Astrocyte (in vitro differentiated cells and primary cell): Measurements from ENCODE around the gene NSMF. TPM values are rescaled to one million over a fixed set of nuclear protein-coding genes. Genes with fewer than 3 reads are reported as not detected.

Experiments
- DNase-seq: peaks from one replicate; pipeline ENCODE4 v3.0.0-alpha.2; 2010; ENCODE audit warnings: low read depth
- FAIRE-seq: peaks from 2 replicates; lab custom pipeline; 2011; peaks lifted over from hg19 to GRCh38; lab: Jason Lieb, UNC
- H2AFZ ChIP-seq: 2 replicates; pipeline ENCODE4 v1.6.0; 2012; ENCODE audit warnings: low read depth, low read length, inconsistent platforms
- H3K27ac ChIP-seq: 2 replicates; pipeline ENCODE4 v1.5.1; 2011; ENCODE audit warnings: low read depth, low read length, inconsistent platforms
- H3K27me3 ChIP-seq: 2 replicates; pipeline ENCODE4 v1.6.0; 2011; ENCODE audit warnings: low read length, inconsistent platforms; ENCODE audit not compliant: insufficient read depth
- H3K36me3 ChIP-seq: 2 replicates; pipeline ENCODE4 v1.5.1; 2011; ENCODE audit warnings: low read length, inconsistent platforms; ENCODE audit not compliant: insufficient read depth
- H3K4me1 ChIP-seq: 2 replicates; pipeline ENCODE4 v1.5.1; 2011; ENCODE audit warnings: low read length, inconsistent platforms; ENCODE audit not compliant: insufficient read depth
- H3K4me2 ChIP-seq: 2 replicates; pipeline ENCODE4 v1.6.0; 2012; ENCODE audit warnings: low read length, inconsistent platforms
- H3K4me3 ChIP-seq: 2 replicates; pipeline ENCODE4 v1.5.1; 2011; ENCODE audit warnings: low read depth, mild to moderate bottlenecking, low read length, inconsistent platforms; ENCODE audit not compliant: insufficient read depth
- H3K79me2 ChIP-seq: 2 replicates; pipeline ENCODE4 v1.6.0; 2012; ENCODE audit warnings: mild to moderate bottlenecking, low read length, inconsistent platforms; ENCODE audit not compliant: insufficient read depth
- H3K9ac ChIP-seq: 2 replicates; pipeline ENCODE4 v1.6.0; 2012; ENCODE audit warnings: mild to moderate bottlenecking, low read length, inconsistent platforms
- H3K9me3 ChIP-seq: 2 replicates; pipeline ENCODE4 v1.5.1; 2012; ENCODE audit warnings: low read depth, mild to moderate bottlenecking, low read length, inconsistent platforms; ENCODE audit not compliant: insufficient read depth
- H4K20me1 ChIP-seq: 2 replicates; pipeline ENCODE4 v1.6.0; 2012; ENCODE audit warnings: low read length, inconsistent platforms; ENCODE audit not compliant: insufficient read depth
- H3K27ac Mint-ChIP-seq: one replicate; pipeline ENCODE4 v1.8.0; 2021; ENCODE audit warnings: mild to moderate bottlenecking, mixed read lengths; ENCODE audit not compliant: unreplicated experiment
- H3K27me3 Mint-ChIP-seq: one replicate; pipeline ENCODE4 v1.8.0; 2021; ENCODE audit warnings: low read depth, mixed read lengths; ENCODE audit not compliant: unreplicated experiment
- H3K36me3 Mint-ChIP-seq: one replicate; pipeline ENCODE4 v1.8.0; 2021; ENCODE audit warnings: low read depth, mixed read lengths; ENCODE audit not compliant: unreplicated experiment
- H3K4me1 Mint-ChIP-seq: one replicate; pipeline ENCODE4 v1.8.0; 2021; ENCODE audit warnings: low read depth, mixed read lengths; ENCODE audit not compliant: unreplicated experiment
- H3K4me3 Mint-ChIP-seq: one replicate; pipeline ENCODE4 v1.8.0; 2021; ENCODE audit warnings: mild to moderate bottlenecking, moderate library complexity, mixed read lengths; ENCODE audit not compliant: unreplicated experiment
- H3K9me3 Mint-ChIP-seq: one replicate; pipeline ENCODE4 v1.8.0; 2021; ENCODE audit warnings: mild to moderate bottlenecking, mixed read lengths; ENCODE audit not compliant: unreplicated experiment
- CTCF ChIP-seq: IDR thresholded peaks from 2 replicates; pipeline ENCODE4 v1.5.1; 2011; ENCODE audit warnings: low read depth, mild to moderate bottlenecking, inconsistent platforms, low read length, moderate library complexity; ENCODE audit not compliant: insufficient read depth
- EZH2 ChIP-seq: IDR thresholded peaks from 2 replicates; pipeline ENCODE4 v1.6.1; 2012; ENCODE audit warnings: mild to moderate bottlenecking, low read length, inconsistent platforms; ENCODE audit not compliant: insufficient read depth
- total RNA-seq: library from RNA; stranded (reverse); gene quantifications from 2 replicates; pipeline ENCODE4 v1.2.1, GENCODE V29; 2021

NSMF gene
- total RNA-seq, 1 donor from 2014 or later = 50.5 TPM

DNA sequence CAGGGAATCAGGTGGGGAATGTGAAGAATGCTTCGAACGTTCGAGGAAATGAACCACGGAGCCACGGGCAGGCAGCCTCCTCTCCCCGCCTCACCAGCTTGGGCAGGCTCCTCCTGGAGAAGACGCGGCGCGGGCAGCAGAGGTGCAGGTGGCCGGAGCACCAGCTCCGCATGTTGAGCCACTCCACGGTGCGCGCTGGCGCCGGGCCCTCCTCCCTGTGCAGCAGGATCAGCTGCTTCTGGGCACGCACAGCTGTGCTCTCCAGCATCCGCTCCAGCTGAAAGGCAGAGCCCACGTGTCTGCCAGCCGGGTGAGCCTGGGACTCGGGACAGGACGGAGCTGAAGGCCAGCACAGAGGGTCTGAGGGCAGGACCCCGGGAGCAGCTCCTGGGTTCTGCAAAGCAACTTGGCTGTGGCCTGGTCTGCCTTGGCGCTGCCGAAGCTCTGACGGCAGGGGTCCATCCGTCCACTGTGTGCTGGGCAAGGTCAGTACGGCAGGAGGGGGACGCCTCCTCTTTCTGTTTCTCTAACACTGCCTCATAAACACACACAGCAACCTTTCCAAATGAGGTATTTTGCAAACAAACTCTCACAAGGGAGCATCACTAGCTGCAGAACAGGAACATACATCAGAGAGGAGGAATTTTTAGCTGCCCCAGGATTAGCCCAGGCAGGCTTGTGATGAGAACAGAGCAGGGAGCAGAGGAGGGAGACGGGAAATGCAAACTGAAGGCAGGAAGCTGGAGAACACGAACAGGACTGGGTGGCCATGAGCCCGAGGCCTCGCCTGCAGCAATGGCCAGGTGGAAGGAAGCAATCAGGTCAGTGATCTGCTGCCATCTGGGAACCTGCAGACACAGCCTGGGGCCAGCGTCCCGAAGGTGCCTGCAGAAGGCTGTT is 20.1 kb upstream of the NSMF start:
- Mint-ChIP-seq H3K4me1 (peaks cover 7% of the 10 kb centered on the region), H3K9me3 (peaks cover 11% of the 10 kb centered on the region), H3K4me3 (no peak overlapping the region), H3K27ac (no peak overlapping the region), H3K27me3 (peaks cover 8% of the 10 kb centered on the region), H3K36me3 (peaks cover 6% of the 10 kb centered on the region)
- Histone ChIP-seq H3K36me3 (no peaks in the 10 kb centered on the region), H3K79me2 (no peaks in the 10 kb centered on the region), H3K27me3 (no peaks in the 10 kb centered on the region), H3K4me1 (peaks cover 10% of the 10 kb centered on the region), H4K20me1 (no peaks in the 10 kb centered on the region), H3K4me3 (no peak overlapping the region), H2AFZ (peak overlapping the region; percentile 26), H3K27ac (no peak overlapping the region), H3K4me2 (peak overlapping the region; percentile 44), H3K9me3 (peaks cover 7% of the 10 kb centered on the region), H3K9ac (no peak overlapping the region)
- DNase-seq (no peak), FAIRE-seq (no peak)
- TF ChIP-seq CTCF (no peak), EZH2 (no peak)

- no peak overlapping the region for H3K9ac ChIP-seq
- Mint-ChIP-seq H3K27ac (no peak overlapping the region), H3K4me3 (no peak overlapping the region), H3K4me1 (peaks cover 7% of the 10 kb centered on the region), H3K36me3 (peaks cover 6% of the 10 kb centered on the region), H3K27me3 (peaks cover 8% of the 10 kb centered on the region), H3K9me3 (peaks cover 13% of the 10 kb centered on the region)
- H3K4me2 ChIP-seq = no peak overlapping the region
- FAIRE-seq = no peak
- DNase-seq = no peak
- no peak overlapping the region for H3K27ac ChIP-seq
- H3K9me3 ChIP-seq = peaks cover 7% of the 10 kb centered on the region
- H3K36me3 ChIP-seq = no peaks in the 10 kb centered on the region
- H3K4me3 ChIP-seq = no peak overlapping the region
- H3K79me2 ChIP-seq = no peaks in the 10 kb centered on the region
- peaks cover 10% of the 10 kb centered on the region for H3K4me1 ChIP-seq
- no peaks in the 10 kb centered on the region for H4K20me1 ChIP-seq
- no peak for TF ChIP-seq CTCF
- TF ChIP-seq EZH2 = no peak
- H3K27me3 ChIP-seq = no peaks in the 10 kb centered on the region
- H2AFZ ChIP-seq = no peak overlapping the region
These were observed 19.5 kb upstream of the NSMF start for GRCh38 chr9:137478613-137478961.
